Measurements from ENCODE around the gene CRY2. TPM values are rescaled to one million over a fixed set of nuclear protein-coding genes. Genes with fewer than 3 reads are reported as not detected.
A peak's percentile ranks its signal among the peaks of the same experiment; 100 is the strongest.

CRY2 gene
- total and polyA plus RNA-seq, 2 of the 13 experiments (the other 11 are each of a cell fraction or from before 2014, with no cell fraction given): 10.1 to 12.2 TPM

DNA sequence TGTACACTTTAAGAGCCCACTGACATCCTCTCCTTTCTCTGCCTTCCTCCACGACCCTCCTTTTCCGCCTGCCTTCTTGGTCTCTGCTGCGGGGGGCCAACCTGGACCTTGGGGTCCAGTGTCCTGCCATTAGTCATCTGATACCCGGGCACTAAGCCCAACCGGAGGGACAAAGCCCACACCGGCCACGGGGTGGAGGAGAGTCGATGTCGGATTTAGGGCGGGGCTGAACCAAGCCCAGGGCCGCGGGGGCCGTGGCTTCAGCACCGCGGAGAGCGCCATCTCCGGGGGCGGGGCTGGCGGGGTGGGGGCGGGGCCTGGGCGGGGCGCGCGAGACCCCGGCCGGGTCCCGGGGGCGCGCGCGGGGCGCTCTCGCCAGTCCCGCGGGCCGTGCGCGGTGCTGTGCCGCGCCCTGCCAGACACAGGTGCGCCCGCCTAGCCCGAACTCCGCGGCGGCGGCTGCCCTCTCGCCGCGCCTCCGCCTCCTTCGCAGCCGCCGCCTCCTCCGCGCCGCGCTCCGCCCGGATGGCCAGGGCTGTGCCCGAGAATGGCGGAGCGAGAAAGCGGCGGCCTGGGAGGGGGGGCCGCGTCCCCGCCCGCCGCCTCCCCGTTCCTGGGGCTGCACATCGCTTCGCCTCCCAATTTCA, 38.1 kb downstream of the CRY2 start, which contains the start of gene MAPK8IP1 (continued):
- TF ChIP-seq CHD4 (IDR thresholded peaks at IDR 0.05; ENCODE audit: borderline replicate concordance, low read length): no peak
- no peak for TF ChIP-seq ZNF253 (CRISPR knock-in tag; IDR thresholded peaks at IDR 0.05; ENCODE audit: borderline replicate concordance)
- no peak for TF ChIP-seq KDM5A (IDR thresholded peaks at IDR 0.05; ENCODE audit: borderline replicate concordance, low read length)
- no peak for TF ChIP-seq ZSCAN29 (CRISPR knock-in tag; conservative IDR thresholded peaks at IDR 0.05)
- TF ChIP-seq, protein P1, sequence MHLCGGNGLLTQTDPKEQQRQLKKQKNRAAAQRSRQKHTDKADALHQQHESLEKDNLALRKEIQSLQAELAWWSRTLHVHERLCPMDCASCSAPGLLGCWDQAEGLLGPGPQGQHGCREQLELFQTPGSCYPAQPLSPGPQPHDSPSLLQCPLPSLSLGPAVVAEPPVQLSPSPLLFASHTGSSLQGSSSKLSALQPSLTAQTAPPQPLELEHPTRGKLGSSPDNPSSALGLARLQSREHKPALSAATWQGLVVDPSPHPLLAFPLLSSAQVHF (CRISPR knock-in tag; IDR thresholded peaks at IDR 0.05): no peak
- no peak for TF ChIP-seq ZNF709 (CRISPR knock-in tag; IDR thresholded peaks at IDR 0.05)
- TF ChIP-seq ZNF451 (CRISPR knock-in tag; IDR thresholded peaks at IDR 0.05): no peak
- no peak for TF ChIP-seq HOMEZ (CRISPR knock-in tag; IDR thresholded peaks at IDR 0.05; ENCODE audit: low read depth)
- TF ChIP-seq, protein P2, sequence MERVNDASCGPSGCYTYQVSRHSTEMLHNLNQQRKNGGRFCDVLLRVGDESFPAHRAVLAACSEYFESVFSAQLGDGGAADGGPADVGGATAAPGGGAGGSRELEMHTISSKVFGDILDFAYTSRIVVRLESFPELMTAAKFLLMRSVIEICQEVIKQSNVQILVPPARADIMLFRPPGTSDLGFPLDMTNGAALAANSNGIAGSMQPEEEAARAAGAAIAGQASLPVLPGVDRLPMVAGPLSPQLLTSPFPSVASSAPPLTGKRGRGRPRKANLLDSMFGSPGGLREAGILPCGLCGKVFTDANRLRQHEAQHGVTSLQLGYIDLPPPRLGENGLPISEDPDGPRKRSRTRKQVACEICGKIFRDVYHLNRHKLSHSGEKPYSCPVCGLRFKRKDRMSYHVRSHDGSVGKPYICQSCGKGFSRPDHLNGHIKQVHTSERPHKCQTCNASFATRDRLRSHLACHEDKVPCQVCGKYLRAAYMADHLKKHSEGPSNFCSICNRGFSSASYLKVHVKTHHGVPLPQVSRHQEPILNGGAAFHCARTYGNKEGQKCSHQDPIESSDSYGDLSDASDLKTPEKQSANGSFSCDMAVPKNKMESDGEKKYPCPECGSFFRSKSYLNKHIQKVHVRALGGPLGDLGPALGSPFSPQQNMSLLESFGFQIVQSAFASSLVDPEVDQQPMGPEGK (CRISPR knock-in tag; IDR thresholded peaks at IDR 0.05): peak; percentile 64
- TF ChIP-seq SP1 (IDR thresholded peaks at IDR 0.05): no peak
- peak; percentile 74; the same call in 1 of the 2 replicates for TF ChIP-seq SP1 (CRISPR knock-in tag; IDR thresholded peaks at IDR 0.05)
- 0 out of 2 replicates have a peak, but pooled peaks have one; percentile 24 for TF ChIP-seq NCOA2 (CRISPR knock-in tag; IDR thresholded peaks at IDR 0.05)
- 0 out of 2 replicates have a peak, but pooled peaks have one; percentile 11 for TF ChIP-seq FOSL2 (CRISPR knock-in tag; IDR thresholded peaks at IDR 0.05)
- TF ChIP-seq, protein P3, sequence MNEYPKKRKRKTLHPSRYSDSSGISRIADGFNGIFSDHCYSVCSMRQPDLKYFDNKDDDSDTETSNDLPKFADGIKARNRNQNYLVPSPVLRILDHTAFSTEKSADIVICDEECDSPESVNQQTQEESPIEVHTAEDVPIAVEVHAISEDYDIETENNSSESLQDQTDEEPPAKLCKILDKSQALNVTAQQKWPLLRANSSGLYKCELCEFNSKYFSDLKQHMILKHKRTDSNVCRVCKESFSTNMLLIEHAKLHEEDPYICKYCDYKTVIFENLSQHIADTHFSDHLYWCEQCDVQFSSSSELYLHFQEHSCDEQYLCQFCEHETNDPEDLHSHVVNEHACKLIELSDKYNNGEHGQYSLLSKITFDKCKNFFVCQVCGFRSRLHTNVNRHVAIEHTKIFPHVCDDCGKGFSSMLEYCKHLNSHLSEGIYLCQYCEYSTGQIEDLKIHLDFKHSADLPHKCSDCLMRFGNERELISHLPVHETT (CRISPR knock-in tag; conservative IDR thresholded peaks at IDR 0.05): 0 out of 2 replicates have a peak, but pooled peaks have one; percentile 47
- TF ChIP-seq SRF (IDR thresholded peaks at IDR 0.05; ENCODE audit: low read depth, low read length): no peak
- peak; percentile 51; the same call in 1 of the 2 replicates for TF ChIP-seq ZNF546 (CRISPR knock-in tag; conservative IDR thresholded peaks at IDR 0.05)
- no peak for TF ChIP-seq HMG20A (CRISPR knock-in tag; IDR thresholded peaks at IDR 0.05; ENCODE audit: borderline replicate concordance)
- peak; percentile 28; the same call in 1 of the 2 replicates for TF ChIP-seq ELF3 (CRISPR knock-in tag; IDR thresholded peaks at IDR 0.05)
- TF ChIP-seq AKAP8 (CRISPR knock-in tag; IDR thresholded peaks at IDR 0.05): no peak
- TF ChIP-seq, protein P4, sequence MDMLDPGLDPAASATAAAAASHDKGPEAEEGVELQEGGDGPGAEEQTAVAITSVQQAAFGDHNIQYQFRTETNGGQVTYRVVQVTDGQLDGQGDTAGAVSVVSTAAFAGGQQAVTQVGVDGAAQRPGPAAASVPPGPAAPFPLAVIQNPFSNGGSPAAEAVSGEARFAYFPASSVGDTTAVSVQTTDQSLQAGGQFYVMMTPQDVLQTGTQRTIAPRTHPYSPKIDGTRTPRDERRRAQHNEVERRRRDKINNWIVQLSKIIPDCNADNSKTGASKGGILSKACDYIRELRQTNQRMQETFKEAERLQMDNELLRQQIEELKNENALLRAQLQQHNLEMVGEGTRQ (IDR thresholded peaks at IDR 0.05; ENCODE audit: low read depth, low read length): no peak
- TF ChIP-seq, protein P4 (CRISPR knock-in tag; IDR thresholded peaks at IDR 0.05; ENCODE audit: borderline replicate concordance): no peak
- TF ChIP-seq, protein P5, sequence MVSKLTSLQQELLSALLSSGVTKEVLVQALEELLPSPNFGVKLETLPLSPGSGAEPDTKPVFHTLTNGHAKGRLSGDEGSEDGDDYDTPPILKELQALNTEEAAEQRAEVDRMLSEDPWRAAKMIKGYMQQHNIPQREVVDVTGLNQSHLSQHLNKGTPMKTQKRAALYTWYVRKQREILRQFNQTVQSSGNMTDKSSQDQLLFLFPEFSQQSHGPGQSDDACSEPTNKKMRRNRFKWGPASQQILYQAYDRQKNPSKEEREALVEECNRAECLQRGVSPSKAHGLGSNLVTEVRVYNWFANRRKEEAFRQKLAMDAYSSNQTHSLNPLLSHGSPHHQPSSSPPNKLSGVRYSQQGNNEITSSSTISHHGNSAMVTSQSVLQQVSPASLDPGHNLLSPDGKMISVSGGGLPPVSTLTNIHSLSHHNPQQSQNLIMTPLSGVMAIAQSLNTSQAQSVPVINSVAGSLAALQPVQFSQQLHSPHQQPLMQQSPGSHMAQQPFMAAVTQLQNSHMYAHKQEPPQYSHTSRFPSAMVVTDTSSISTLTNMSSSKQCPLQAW (CRISPR knock-in tag; IDR thresholded peaks at IDR 0.05): no peak

All from HepG2 (cell line).